HG03175 (cell line): ENCODE data around the gene SDR42E1.
"Not testable (repeated sequence)": the region's sequence is repeated elsewhere in the genome, so short reads cannot be mapped to it uniquely, and the experiment has no call there.

Source experiments
- ATAC-seq: cut with Tn5 transposase; IDR thresholded peaks from one replicate; pipeline ENCODE4 v1.9.1; 2021; ENCODE audit warnings: mild to moderate bottlenecking, moderate library complexity; ENCODE audit not compliant: unreplicated experiment

The SDR42E1 gene

GRCh38 chr16:82037666-82038065 is 26.4 kb upstream of the SDR42E1 start:
- no peak for ATAC-seq

GRCh38 chr16:82037251-82037650 is 26.0 kb upstream of the SDR42E1 start:
- ATAC-seq = no peak

GRCh38 chr16:82034981-82035612 is 23.8 kb upstream of the SDR42E1 start, which contains the start of gene HSD17B2:
Gene HSD17B2 (plus strand): TSS chr16:82035253. CDS start chr16:82035425, 172 bp downstream.
- ATAC-seq = no peak

- no peak for ATAC-seq
These were observed 22.5 kb upstream of the SDR42E1 start for GRCh38 chr16:82033683-82034300.

GRCh38 chr16:82033006-82033405 is 21.7 kb upstream of the SDR42E1 start:
- no peak for ATAC-seq

- ATAC-seq = no peak
These were observed 20.1 kb upstream of the SDR42E1 start for GRCh38 chr16:82031116-82032084.

- ATAC-seq = no peak
These were observed 16.4 kb upstream of the SDR42E1 start for GRCh38 chr16:82027629-82028064.

- no peak for ATAC-seq
These were observed 13.6 kb upstream of the SDR42E1 start for GRCh38 chr16:82024883-82025282.

GRCh38 chr16:82024316-82024715 is 13.0 kb upstream of the SDR42E1 start:
- no peak for ATAC-seq

- ATAC-seq = no peak
These were observed 11.9 kb upstream of the SDR42E1 start for GRCh38 chr16:82023206-82023605.

GRCh38 chr16:82020051-82020450 is 8.8 kb upstream of the SDR42E1 start:
- ATAC-seq = no peak

- no peak for ATAC-seq
These were observed 8.3 kb upstream of the SDR42E1 start for GRCh38 chr16:82019535-82019934.

GRCh38 chr16:82017911-82018568 is 6.8 kb upstream of the SDR42E1 start:
- no peak for ATAC-seq

- no peak for ATAC-seq
These were observed 5.7 kb upstream of the SDR42E1 start for GRCh38 chr16:82016964-82017363.

- no peak for ATAC-seq
These were observed 5.0 kb upstream of the SDR42E1 start for GRCh38 chr16:82016263-82016662.

- no peak for ATAC-seq
These were observed 1.9 kb upstream of the SDR42E1 start for GRCh38 chr16:82013139-82013538.

- ATAC-seq = no peak
These were observed 621 bp downstream of the SDR42E1 start for GRCh38 chr16:82010649-82011048.

- ATAC-seq = not testable (repeated sequence)
These were observed 1.5 kb downstream of the SDR42E1 start for GRCh38 chr16:82009789-82010188.

GRCh38 chr16:82008957-82009592 is 2.2 kb downstream of the SDR42E1 start:
- ATAC-seq = no peak

GRCh38 chr16:82007189-82007588 is 4.1 kb downstream of the SDR42E1 start:
- ATAC-seq = no peak
